DMS153 treated with DMSO at 0.1 percent for 48 hours (cell line): ENCODE results near the gene MSX2.

ENCODE experiments used
- DNase-seq: peaks from one replicate; lab custom pipeline; 2025; ENCODE audit not compliant: unreplicated experiment; lab: John Stamatoyannopoulos, UW

Gene MSX2

DNA sequence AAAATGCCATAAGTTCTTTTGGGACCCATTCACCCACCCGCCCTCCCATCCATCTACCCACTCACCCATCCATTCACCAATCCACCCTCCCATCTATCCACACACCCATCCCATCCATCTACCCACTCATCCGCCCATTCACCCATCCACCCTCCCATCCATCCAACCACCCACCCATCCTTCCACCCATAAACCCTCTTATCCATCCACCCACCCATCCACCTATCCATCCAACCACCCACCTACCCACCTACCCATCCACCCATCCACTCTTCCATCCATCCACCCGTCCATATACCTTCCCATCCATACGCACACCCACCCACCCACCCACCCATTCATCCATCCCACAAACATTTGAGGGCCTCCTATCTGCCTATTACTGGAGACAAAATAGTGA, 43.3 kb downstream of the MSX2 start:
- no peak for DNase-seq

DNA sequence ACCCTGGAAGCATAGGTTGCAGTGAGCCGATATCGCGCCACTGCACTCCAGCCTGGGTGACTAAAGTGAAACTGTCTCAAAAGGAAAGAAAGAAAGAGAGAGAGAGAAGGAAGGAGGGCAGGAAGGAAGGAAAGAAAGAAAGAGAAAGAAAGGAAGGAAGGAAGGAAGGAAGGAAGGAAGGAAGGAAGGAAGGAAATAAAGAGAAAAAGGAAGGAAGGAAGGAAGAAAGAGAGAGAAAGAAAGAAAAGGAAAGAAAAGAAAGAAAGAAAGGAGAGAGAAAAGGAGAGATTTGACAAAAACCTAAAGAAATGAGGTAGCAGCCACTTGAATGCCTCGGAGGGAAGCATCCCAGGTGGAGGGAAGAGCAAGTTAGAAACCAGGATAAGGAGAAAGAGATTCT, 44.6 kb downstream of the MSX2 start:
- DNase-seq: no peak

DNA sequence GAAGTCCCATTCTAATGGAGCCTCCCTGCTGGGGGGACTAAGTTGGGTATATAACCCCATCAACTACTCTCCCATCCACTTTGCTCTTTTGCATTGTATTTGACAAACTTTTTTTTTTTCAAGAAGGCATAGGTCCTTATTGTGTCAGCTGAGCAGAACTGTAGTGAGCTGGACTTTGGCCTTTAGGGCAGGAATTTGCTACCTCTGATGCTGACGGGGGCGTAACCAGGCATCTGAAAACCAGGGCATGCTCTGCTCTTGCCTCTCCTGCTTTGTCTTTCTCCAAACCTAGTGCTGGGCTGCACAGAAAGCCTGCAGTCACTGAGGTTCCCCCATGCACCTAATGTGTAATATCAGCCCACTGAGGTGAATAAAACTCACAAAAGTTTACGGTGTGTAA, 49.0 kb downstream of the MSX2 start:
- no peak for DNase-seq

DNA sequence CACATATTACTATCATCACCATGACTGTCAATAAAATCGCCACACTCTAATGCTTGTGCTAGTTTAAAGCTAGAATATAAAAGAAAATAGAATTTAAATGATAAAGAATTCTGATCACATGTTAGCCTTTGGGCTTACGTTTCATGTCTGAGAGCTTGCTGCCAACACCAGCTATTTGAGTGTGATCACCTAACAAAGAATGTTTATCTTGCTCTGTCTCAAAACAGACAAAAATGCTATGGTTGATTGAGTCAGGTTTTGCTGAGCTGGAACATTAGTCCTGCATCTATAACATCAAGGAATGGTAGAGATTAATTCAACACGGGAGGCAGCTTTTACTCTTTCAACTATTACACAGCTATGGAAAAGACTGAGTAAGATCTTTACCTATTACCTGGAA, 50.7 kb downstream of the MSX2 start:
- DNase-seq: no peak

DNA sequence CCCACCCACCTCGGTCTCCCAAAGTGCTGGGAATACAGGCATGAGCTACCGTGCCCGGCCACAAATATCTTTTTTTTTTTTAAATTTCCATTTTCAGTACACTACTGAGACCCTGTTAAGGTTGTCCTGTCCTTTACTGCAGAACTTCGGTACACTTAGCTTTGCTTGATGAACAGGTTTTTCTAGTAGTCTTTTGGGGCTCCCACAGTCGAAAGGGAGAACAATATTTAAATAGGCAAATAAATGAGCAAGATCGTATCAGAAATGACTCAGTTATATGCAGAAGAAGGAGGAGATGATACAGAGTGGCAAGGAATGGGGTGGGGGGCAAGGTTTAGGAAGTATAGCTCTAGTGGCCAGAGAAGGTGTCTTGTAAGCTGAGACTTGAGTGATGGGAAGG, 52.7 kb downstream of the MSX2 start:
- no peak for DNase-seq

DNA sequence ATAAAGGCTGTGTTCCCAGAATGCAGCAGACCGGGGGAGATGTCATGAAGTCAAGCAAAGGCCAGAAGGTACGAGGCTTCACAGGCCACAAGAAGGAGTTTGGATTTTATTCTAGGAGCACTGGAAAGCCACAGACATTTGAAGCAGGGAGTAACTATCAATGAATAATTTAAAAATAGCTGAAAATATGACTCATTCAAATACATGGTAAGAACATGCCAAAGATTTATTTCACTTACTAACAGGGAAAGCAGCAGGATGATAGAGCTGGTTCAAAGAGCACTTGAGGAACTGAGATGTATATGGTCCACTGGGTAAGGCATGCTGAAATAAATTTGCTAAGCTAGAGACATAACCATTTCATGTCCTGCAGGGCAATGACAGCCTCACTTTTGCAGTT, 53.2 kb downstream of the MSX2 start:
- DNase-seq: no peak
